HEK293T (cell line): Measurements from ENCODE around the gene FBXL16.

ENCODE experiments used
- ARNT ChIP-seq: fragments of 450-650 bp; IDR thresholded peaks from 2 replicates; pipeline ENCODE4 v1.6.1; 2017; ENCODE audit warnings: mild to moderate bottlenecking
- BHLHE40 ChIP-seq: fragments of 450-650 bp; IDR thresholded peaks from 2 replicates; pipeline ENCODE4 v1.6.1; 2016; ENCODE audit warnings: mild to moderate bottlenecking, moderate library complexity, borderline replicate concordance
- ELF4 ChIP-seq: fragments of 450-650 bp; IDR thresholded peaks from 2 replicates; pipeline ENCODE4 v1.6.1; 2017; ENCODE audit warnings: antibody characterized with exemption
- FOXA1 ChIP-seq: fragments of 450-650 bp; IDR thresholded peaks from 2 replicates; pipeline ENCODE4 v1.6.1; 2016; ENCODE audit warnings: mild to moderate bottlenecking
- FOXK2 ChIP-seq: fragments of 450-650 bp; IDR thresholded peaks from 2 replicates; pipeline ENCODE4 v1.6.1; 2016; ENCODE audit warnings: mild to moderate bottlenecking
- FOXM1 ChIP-seq: fragments of 450-650 bp; IDR thresholded peaks from 2 replicates; pipeline ENCODE4 v1.6.1; 2017; ENCODE audit warnings: mild to moderate bottlenecking, borderline replicate concordance
- PKNOX1 ChIP-seq: fragments of 450-650 bp; IDR thresholded peaks from 2 replicates; pipeline ENCODE4 v1.6.1; 2016
- SP1 ChIP-seq: fragments of 450-650 bp; IDR thresholded peaks from 2 replicates; pipeline ENCODE4 v1.6.1; 2017
- TARDBP ChIP-seq: fragments of 450-650 bp; IDR thresholded peaks from 2 replicates; pipeline ENCODE4 v1.6.1; 2016

GRCh38 chr16:674968-675883 lies 30.4 kb downstream of the FBXL16 start, which contains the start of gene RHBDL1:
- no peak for TF ChIP-seq PKNOX1
- no peak for TF ChIP-seq FOXM1
- TF ChIP-seq ELF4: no peak
- no peak for TF ChIP-seq FOXK2
- TF ChIP-seq TARDBP: no peak
- TF ChIP-seq SP1: no peak
- TF ChIP-seq ARNT: no peak
- no peak for TF ChIP-seq FOXA1
- TF ChIP-seq BHLHE40: no peak
